Gastrocnemius medialis (tissue), 4 donors: ENCODE results near the gene MAGOH. TPM values are rescaled to one million over a fixed set of nuclear protein-coding genes. Genes with fewer than 3 reads are reported as not detected.

Experiments used
- ATAC-seq, 2 donors: fragments of 150-250 bp; one replicate each; pipeline ENCODE4 v1.9.1; 2016
- DNase-seq, 2 donors: peaks; one replicate each; pipeline ENCODE4 v3.0.0-alpha.2; 2019
- H3K27ac ChIP-seq, 4 donors: fragments of 200-600 bp; sonication (generic); 1 replicate in 1 of 4; 2 replicates in 3 of 4; pipeline ENCODE4 v1.5.1; 2016 to 2018; ENCODE audit warnings: mild to moderate bottlenecking in 2 of 4, moderate library complexity in 1 of 4
- H3K27me3 ChIP-seq, 3 donors: fragments of 200-600 bp; sonication (generic) in 2 of 3; 1 replicate in 1 of 3; 2 replicates in 2 of 3; pipeline versions ENCODE4 v1.5.1 to v1.6.0; 2016 to 2019; ENCODE audit warnings: mild to moderate bottlenecking in 1 of 3, moderate library complexity in 1 of 3
- H3K36me3 ChIP-seq, 2 donors: fragments of 200-600 bp; sonication (generic) in 1 of 2; one replicate each; pipeline ENCODE4 v1.5.1; 2017 to 2018
- H3K4me1 ChIP-seq, 2 donors: fragments of 200-600 bp; sonication (generic) in 1 of 2; one replicate each; pipeline ENCODE4 v1.5.1; 2016 to 2017; ENCODE audit warnings: mild to moderate bottlenecking in 2 of 2
- H3K4me3 ChIP-seq, 4 donors: fragments of 200-600 bp; sonication (generic) in 3 of 4; 1 replicate in 1 of 4; 2 replicates in 3 of 4; pipeline ENCODE4 v1.5.1; 2016 to 2019; ENCODE audit warnings: mild to moderate bottlenecking in 2 of 4
- H3K9me3 ChIP-seq, 3 donors: fragments of 200-600 bp; sonication (generic) in 2 of 3; 1 replicate in 1 of 3; 2 replicates in 2 of 3; pipeline ENCODE4 v1.5.1; 2016 to 2019
- CTCF ChIP-seq, 5 experiments: fragments of 450-650 bp in 3 of 5; fragments of 200-600 bp in 2 of 5; sonication (generic) in 2 of 5; IDR thresholded peaks in 4 of 5; conservative IDR thresholded peaks in 1 of 5; 1 replicate in 4 of 5; 2 replicates in 1 of 5; pipeline ENCODE4 v1.5.1; 2016 to 2019; ENCODE audit warnings: antibody characterized with exemption in 5 of 5, mild to moderate bottlenecking in 3 of 5, moderate library complexity in 3 of 5
- POLR2A ChIP-seq, 2 donors: fragments of 450-650 bp; IDR thresholded peaks; one replicate each; pipeline ENCODE4 v1.6.1; 2017; ENCODE audit warnings: antibody characterized with exemption in 2 of 2, mild to moderate bottlenecking in 2 of 2, moderate library complexity in 2 of 2
- in situ Hi-C, 4 donors: fragments of 200-750 bp; cut with MboI; loops; one replicate each; pipeline versions ENCODE4 v1.15.0 to v1.8.0; 2017; ENCODE audit warnings: low sequenced_read_pairs in 4 of 4
- intact Hi-C: fragments of 100-400 bp; cut with DNase I; formaldehyde crosslinking; loops from one replicate; pipeline ENCODE4 v1.15.1; 2023; ENCODE audit warnings: low total_unique reads
- total RNA-seq, 4 donors: library from RNA; depleted of rRNA; stranded (reverse); fragments of >200 nt; gene quantifications; one replicate each; pipeline versions ENCODE4 v1.1.0 to v1.2.3, GENCODE V29; 2016

The MAGOH gene
- total RNA-seq, 4 donors from 2014 or later, result 12.9 to 34.3 (median 19.8) TPM

GRCh38 chr1:53244141-53244540 lies 5.8 kb upstream of the MAGOH start:
- H3K36me3 ChIP-seq, result no peaks in the 10 kb centered on the region
- in situ Hi-C loops (no loop called here), intact Hi-C loops (no loop called here)
- H3K9me3 ChIP-seq, result no peaks in the 10 kb centered on the region
- H3K27ac ChIP-seq, result no peak overlapping the region
- peaks cover 0 to 4% (median 0%) of the 10 kb centered on the region in 3 donors for H3K27me3 ChIP-seq
- H3K4me3 ChIP-seq, result no peak overlapping the region
- no peak for DNase-seq
- ATAC-seq, result no peak
- peaks cover under 1% of the 10 kb centered on the region in 2 donors for H3K4me1 ChIP-seq
- TF ChIP-seq CTCF (IDR thresholded peaks at IDR 0.05 in 4 of 5, conservative IDR thresholded peaks at IDR 0.05 in 1 of 5), result no peak
- no peak for TF ChIP-seq POLR2A (IDR thresholded peaks at IDR 0.05)

DNA sequence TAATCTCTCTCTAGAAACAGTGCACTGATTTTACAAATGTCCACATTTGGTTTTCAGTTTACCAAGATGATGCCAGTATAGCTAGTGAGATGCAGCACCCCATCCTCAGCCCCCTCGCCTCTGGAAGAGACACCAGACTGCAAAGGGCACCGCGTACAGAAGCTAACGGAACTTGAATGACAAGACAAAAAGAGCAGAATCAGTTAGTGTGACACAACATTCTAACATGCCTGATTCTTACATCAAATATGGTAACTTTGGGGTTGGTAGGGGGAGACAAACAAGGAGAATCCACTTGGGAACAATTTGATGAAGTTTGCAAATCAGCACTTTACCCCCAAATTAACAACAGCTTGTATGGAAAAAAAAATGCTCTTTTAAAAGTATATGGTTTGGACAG lies 4.1 kb upstream of the MAGOH start:
- Histone ChIP-seq H3K9me3 (no peaks in the 10 kb centered on the region), H3K36me3 (no peaks in the 10 kb centered on the region), H3K27ac (no peak overlapping the region), H3K27me3 (peaks cover 0 to 4% (median 0%) of the 10 kb centered on the region in 3 donors), H3K4me1 (peaks cover 9 to 11% of the 10 kb centered on the region in 2 donors), H3K4me3 (no peak overlapping the region)
- TF ChIP-seq POLR2A (IDR thresholded peaks at IDR 0.05) (no peak), CTCF (IDR thresholded peaks at IDR 0.05 in 4 of 5, conservative IDR thresholded peaks at IDR 0.05 in 1 of 5) (no peak)
- ATAC-seq (no peak), DNase-seq (no peak)
- in situ Hi-C loops, result no loop called here
- intact Hi-C loops, result no loop called here

DNA sequence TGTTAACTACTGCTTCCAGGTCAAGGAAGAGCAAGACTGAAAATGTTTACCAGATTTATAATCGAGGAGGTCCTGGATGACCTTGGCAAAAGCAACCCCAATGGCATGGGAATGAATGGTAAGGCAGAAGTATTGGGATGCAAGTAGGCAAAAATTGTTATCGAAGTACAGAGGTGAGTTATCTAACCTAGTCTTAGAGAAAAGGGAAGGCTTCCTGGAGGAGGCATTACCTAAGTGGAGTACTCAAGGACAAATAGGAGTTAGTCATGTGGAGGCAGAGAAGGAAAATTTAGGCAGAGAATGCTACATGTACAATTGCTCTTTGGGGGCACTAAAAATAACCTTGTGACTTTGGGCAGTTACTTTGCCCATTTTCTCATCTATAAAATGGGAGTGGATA lies 3.5 kb upstream of the MAGOH start:
- Histone ChIP-seq H3K4me3 (no peak overlapping the region), H3K27me3 (peaks cover 0 to 4% (median 0%) of the 10 kb centered on the region in 3 donors), H3K36me3 (no peaks in the 10 kb centered on the region), H3K9me3 (no peaks in the 10 kb centered on the region), H3K27ac (no peak overlapping the region), H3K4me1 (peaks cover 14 to 16% of the 10 kb centered on the region in 2 donors)
- TF ChIP-seq POLR2A (IDR thresholded peaks at IDR 0.05) (no peak), CTCF (IDR thresholded peaks at IDR 0.05 in 4 of 5, conservative IDR thresholded peaks at IDR 0.05 in 1 of 5) (no peak)
- intact Hi-C loops, result no loop called here
- in situ Hi-C loops, result no loop called here
- ATAC-seq, result no peak
- no peak for DNase-seq

DNA sequence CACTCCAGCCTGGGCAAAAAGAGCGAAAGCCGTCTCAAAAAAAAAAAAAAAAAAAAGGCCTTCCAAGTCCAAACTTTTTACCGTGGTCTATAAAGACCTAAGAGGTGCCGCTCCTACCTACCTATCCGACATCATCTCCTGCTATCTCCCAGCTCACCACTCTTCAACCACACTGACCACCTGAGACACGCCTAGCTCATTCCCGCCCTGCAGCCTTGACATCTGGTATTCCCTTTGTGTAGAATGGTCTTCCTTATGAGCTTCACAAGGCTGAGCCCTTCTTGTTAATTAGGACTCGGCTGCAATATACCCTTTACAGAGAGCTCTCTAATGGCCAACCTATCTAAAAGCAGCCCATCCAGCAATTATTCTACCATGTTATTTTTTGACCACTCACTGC lies 680 bp downstream of the MAGOH start:
- in situ Hi-C loops (no loop called here), intact Hi-C loops (loop anchor here (1.0 to 2.0 kb wide), 2 partner anchors 17 to 41 kb away; partner anchors contain the start of genes CPT2 and CZIB)
- no peak for DNase-seq
- H3K4me1 ChIP-seq, result peaks cover 19 to 21% of the 10 kb centered on the region in 2 donors
- no peaks in the 10 kb centered on the region for H3K27me3 ChIP-seq
- TF ChIP-seq POLR2A (IDR thresholded peaks at IDR 0.05), result no peak
- no peak for TF ChIP-seq CTCF (IDR thresholded peaks at IDR 0.05 in 4 of 5, conservative IDR thresholded peaks at IDR 0.05 in 1 of 5)
- H3K27ac ChIP-seq, result peak overlapping the region in 3 of 4 donors; percentile 77 to 81 (median 81)
- ATAC-seq, result no peak
- no peaks in the 10 kb centered on the region for H3K9me3 ChIP-seq
- peak overlapping the region; percentile 66 to 98 (median 84) for H3K4me3 ChIP-seq
- peaks cover 0 to 31% of the 10 kb centered on the region in 2 donors for H3K36me3 ChIP-seq

DNA sequence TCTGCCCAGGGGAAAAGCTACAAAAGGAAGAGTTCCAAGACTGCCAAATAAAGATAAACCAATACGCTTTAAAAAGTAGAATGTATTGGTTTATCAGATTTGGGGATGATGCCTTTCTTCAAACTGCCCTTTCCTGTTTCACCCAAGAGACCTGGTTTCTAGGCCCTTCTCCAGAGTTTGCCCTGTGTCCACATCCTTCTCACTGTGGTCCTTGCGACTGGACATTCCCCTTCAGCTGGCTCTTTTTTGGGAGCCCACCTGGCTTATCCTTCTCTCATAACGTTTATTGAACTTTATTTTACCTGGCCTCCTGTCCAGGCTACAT lies 17.4 kb downstream of the MAGOH start:
- Histone ChIP-seq H3K27ac (peak overlapping the region; percentile 94 to 98 (median 96)), H3K4me3 (peak overlapping the region; percentile 80 to 89 (median 86)), H3K9me3 (no peaks in the 10 kb centered on the region), H3K27me3 (no peaks in the 10 kb centered on the region), H3K4me1 (peaks cover 13 to 15% of the 10 kb centered on the region in 2 donors), H3K36me3 (peaks cover 0 to 23% of the 10 kb centered on the region in 2 donors)
- DNase-seq, result no peak
- intact Hi-C loops, result loop anchor here (1.0 kb wide), 2 partner anchors 17 to 25 kb away; partner anchors contain the start of genes CPT2 and MAGOH
- TF ChIP-seq CTCF (IDR thresholded peaks at IDR 0.05 in 4 of 5, conservative IDR thresholded peaks at IDR 0.05 in 1 of 5) (no peak), POLR2A (IDR thresholded peaks at IDR 0.05) (no peak)
- ATAC-seq, result no peak
- in situ Hi-C loops, result no loop called here
